NCI-H2081 (cell line): ENCODE measurements around the gene IFIT1B.
A peak's percentile ranks its signal among the peaks of the same experiment; 100 is the strongest.
"Not testable (repeated sequence)": the region's sequence is repeated elsewhere in the genome, so short reads cannot be mapped to it uniquely, and the experiment has no call there.

Experiments used
- DNase-seq, 2 experiments: peaks; one replicate each; lab custom pipeline; 2025; lab: John Stamatoyannopoulos, UW

The IFIT1B gene

GRCh38 chr10:89382757-89383156 is 4.9 kb downstream of the IFIT1B start:
- DNase-seq, result no peak

DNA sequence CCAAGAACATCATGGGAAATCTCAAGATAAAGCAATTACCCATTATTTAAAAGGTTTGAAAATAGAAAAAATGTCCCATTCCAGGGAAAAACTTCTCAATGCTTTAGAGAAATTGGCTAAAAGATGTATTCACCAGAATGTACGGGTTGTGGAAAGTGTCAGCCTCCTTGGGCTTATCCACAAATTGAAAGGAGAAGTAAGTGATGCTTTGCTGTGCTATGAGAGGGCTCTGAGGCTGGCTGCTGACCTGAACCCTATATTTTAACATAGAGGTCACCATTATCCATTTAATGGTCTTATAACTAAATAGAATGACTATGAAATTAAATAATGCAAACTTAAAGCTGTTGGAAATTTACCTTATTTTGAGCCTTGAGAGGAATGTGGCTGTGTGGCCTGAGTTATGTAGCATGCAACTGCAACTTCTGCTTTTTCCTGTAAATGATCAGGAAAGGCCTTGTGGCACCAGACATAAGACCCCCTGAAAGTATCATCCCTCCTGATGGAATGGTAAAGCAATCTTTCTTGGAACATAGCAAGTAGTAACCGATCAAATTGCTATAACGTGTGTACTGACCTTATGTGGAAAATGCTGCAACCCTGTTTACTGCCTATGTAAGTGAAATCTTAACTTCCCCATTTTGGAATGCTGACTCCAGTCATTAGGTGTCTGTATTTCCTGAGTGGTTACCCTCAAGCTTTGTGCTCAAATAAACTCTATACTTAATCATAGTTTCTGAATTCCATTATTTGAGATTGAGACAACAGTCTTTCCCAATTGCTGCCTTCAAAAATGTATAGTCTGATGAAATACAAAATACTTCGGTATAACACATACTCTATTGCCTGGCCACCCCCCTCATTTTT is 6.9 kb downstream of the IFIT1B start:
- no peak for DNase-seq

DNA sequence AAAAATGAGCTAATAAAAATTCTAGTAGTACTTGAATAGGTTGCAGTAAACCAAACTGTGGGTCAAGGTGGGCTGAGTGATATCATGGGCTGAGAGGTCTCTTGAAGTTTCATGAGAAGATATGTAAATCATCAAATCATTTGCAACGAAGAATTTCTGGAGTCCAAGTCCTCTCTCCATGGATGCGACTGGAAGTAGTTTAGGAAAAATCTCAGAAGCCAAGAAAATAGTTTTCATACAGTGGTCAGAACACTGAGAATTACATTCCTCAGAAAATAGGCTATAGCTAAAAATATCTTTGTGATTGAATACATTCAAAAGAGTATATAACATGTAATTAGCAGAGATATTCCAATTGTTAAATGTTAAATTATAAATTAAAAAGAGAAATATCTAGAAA is 10.9 kb downstream of the IFIT1B start:
- no peak for DNase-seq

- DNase-seq, result no peak
Measured at GRCh38 chr10:89389254-89389653, 11.4 kb downstream of the IFIT1B start.

DNA sequence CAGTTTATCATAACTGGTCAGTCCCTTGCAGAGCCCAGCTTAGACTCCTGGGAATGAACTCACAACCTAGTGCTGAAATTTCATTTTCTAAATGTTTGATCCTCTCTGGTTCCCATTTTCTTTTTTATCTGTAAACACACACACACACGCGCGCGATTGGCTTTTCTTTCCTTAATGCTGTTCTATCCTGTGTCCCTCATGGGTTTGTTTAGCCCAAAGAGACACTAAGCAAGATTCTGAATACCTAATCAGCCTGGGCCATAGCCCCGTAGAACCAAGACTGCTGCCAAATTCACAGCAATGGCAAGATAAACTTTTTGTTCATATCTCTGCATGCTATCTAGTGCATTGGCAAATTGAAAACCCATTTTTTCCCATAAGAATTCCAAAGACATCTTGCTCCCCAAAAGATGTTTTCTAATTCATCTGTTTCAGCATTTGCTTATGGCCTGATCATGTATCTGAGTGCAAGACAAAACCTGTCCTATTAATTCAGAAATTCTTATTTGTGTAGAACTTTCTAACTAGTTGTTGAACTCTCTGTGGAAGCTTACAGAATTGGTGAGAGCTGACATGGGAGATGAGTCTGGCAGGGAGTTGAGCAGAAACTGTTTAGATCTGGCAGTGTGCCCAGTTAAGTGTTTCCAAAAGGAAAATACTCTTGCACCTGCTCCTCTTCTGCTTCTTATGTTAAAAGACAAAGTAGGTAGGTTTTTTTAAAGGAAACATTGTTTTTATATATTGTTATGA is 12.8 kb downstream of the IFIT1B start:
- DNase-seq, result peak in 1 of 2 experiments; percentile 25

DNA sequence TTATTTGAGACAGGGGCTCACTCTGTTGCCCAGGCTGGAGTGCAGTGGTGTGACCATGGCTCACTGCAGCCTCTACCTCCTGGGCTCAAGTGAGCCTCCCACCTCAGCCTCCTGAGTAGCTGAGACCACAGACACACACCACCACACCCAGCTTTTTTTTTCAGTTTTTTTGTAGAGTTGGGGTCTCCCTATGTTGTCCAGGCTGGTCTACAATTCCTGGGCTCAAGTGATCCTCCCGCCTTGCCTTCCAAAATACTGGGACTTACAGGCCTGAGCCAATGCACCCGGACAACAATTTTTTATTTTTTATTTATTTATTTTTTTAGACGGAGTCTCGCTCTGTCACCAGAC is 13.3 kb downstream of the IFIT1B start:
- not testable (repeated sequence) for DNase-seq

- DNase-seq, result peak in 1 of 2 experiments; percentile 30
Measured at GRCh38 chr10:89391907-89392756, 14.3 kb downstream of the IFIT1B start, which contains the start of gene IFIT1. TSS of gene IFIT1 (plus strand) at chr10:89392623. CDS start at chr10:89392713, 90 bp downstream.

DNA sequence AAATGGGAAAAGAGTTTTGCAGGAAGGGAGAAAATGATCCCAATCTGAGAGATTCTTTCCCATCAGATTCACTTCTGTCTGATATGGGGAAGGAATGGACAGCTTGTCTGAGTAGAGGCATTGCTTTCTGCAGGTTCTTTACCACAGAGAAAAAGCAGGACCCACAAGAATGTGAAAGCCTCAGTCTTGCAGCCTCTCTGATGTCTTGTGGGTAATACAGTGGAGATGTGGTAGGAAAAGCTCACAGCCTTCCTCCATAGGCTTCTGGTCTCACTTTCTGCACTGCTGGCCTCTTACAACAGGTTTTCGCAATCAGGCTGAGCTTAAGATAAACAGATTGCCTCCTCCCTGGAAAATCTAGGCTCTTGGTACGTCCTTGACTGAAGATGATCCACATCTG is 15.1 kb downstream of the IFIT1B start:
- no peak for DNase-seq

- DNase-seq, result no peak
Measured at GRCh38 chr10:89393898-89394297, 16.0 kb downstream of the IFIT1B start.

DNA sequence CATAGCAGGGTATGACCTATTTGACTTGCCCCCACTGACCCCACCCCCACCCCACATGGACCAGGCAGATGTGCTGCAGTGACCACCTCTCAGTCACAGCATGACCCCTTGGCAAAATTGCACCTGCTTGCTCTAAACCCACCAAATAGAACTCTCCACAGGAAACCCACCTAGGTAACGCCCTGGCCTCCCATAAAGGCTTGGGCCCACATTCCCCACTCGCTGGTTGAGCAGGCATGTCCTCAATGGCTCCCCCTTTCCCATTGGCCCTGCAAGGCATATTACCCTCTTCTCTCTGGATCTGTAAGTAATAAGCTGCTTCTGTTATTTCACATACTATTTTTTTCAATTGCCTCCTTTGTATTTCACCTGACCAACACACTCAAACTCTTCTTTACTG is 17.3 kb downstream of the IFIT1B start:
- DNase-seq, result no peak

DNA sequence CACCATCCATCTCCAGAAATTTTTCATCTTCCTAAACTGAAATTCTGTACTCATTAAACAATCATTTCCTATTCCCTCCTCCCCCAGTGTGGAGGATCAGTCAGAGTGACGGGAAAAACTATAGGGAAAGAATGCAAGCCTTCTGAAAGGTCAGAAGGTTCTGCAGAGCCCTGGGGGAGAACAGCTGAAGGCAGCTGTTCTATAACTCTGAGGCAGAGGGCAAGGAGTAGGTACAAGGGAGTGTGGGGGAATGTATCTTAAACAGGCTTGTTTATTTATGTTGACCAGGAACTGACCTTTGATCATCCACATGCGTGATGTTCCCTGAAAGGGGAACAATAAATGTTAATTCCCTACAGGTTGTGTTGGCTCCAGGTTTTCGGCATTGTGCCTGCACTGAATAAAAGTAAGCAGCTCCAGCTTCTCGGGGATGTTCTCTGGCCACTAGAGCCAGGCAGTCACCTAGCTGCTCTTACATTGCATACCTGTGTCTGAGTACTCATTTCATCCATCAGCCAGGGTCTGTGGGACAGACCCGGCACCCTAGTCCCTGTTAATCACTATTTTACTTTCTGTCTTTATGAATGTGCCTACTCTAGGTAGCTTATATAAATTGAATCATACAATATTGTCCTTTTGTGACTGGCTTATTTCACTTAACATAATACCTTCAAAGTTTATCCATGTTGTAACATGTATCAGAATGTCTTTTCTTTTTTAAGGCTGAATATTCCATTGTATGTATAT is 20.3 kb downstream of the IFIT1B start:
- no peak for DNase-seq

DNA sequence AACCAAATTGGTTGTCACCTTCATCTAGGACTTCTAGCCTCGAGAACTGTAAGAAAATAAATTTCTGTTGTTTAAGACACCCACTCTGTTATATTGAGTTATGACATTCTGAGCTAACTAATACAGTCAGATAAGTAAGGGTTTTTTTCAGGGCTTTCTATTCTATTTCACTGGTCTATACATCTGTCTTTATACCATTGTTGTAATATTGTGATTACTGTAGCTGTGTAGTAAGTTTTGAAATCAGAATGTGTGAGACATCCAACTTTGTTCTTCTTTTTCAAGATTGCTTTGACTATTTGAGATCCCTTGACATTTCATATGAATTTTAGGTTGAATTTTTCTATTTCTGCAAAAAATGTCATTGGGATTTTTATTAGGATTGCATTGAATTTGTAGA is 22.1 kb downstream of the IFIT1B start:
- DNase-seq, result no peak

DNA sequence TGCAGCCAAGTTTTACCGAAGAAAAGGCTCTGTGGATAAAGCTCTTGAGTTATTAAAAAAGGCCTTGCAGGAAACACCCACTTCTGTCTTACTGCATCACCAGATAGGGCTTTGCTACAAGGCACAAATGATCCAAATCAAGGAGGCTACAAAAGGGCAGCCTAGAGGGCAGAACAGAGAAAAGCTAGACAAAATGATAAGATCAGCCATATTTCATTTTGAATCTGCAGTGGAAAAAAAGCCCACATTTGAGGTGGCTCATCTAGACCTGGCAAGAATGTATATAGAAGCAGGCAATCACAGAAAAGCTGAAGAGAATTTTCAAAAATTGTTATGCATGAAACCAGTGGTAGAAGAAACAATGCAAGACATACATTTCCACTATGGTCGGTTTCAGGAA is 25.2 kb downstream of the IFIT1B start:
- DNase-seq, result no peak

GRCh38 chr10:89404104-89405047 is 26.5 kb downstream of the IFIT1B start:
- no peak for DNase-seq

GRCh38 chr10:89406178-89406577 is 28.3 kb downstream of the IFIT1B start:
- DNase-seq, result not testable (repeated sequence)

GRCh38 chr10:89407792-89408191 is 29.9 kb downstream of the IFIT1B start:
- DNase-seq, result not testable (repeated sequence)

- DNase-seq, result not testable (repeated sequence)
Measured at GRCh38 chr10:89409282-89409681, 31.4 kb downstream of the IFIT1B start.

DNA sequence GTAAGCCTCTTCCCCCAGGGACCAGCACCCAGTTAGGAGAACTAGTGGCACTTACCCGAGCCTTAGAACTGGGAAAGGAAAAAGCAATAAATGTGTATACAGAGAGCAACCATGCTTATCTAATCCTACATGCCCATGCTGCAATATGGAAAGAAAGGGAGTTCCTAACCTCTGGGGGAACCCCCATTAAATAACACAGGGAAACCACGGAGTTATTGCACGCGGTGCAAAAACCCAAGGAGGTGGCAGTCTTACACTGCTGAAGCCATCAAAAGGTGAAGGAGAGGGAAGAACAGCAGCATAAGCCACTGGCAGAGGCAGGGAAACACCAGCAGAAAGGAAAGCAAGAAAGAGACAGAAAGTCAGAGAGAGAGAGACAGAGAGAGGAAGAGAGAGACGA is 32.7 kb downstream of the IFIT1B start:
- DNase-seq, result not testable (repeated sequence)

DNA sequence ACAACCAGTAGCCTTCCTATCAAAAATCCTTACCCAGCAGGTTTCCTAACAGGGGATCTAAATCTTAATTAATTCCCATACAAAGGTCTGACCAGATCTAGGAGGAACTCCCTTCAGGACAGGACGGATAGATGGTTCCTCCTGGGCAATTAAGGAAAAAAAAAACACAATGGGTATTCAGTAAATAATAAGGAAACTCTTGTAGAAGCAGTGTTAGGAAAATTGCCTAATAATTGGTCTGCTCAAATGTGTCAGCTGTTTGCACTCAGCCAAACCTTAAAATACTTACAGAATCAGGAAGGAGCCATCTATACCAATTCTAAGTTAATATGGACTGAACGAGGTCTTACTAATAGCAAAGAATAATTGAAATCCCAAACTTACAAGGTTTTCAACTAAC is 33.3 kb downstream of the IFIT1B start:
- not testable (repeated sequence) for DNase-seq

- not testable (repeated sequence) for DNase-seq
Measured at GRCh38 chr10:89412276-89412675, 34.4 kb downstream of the IFIT1B start.
